ENCODE data around the gene SLC25A21. TPM values are rescaled to one million over a fixed set of nuclear protein-coding genes. Genes with fewer than 3 reads are reported as not detected.

SLC25A21 gene
- total RNA-seq, 4 donors from 2014 or later, result 0.67 to 2.1 (median 0.91) TPM

DNA sequence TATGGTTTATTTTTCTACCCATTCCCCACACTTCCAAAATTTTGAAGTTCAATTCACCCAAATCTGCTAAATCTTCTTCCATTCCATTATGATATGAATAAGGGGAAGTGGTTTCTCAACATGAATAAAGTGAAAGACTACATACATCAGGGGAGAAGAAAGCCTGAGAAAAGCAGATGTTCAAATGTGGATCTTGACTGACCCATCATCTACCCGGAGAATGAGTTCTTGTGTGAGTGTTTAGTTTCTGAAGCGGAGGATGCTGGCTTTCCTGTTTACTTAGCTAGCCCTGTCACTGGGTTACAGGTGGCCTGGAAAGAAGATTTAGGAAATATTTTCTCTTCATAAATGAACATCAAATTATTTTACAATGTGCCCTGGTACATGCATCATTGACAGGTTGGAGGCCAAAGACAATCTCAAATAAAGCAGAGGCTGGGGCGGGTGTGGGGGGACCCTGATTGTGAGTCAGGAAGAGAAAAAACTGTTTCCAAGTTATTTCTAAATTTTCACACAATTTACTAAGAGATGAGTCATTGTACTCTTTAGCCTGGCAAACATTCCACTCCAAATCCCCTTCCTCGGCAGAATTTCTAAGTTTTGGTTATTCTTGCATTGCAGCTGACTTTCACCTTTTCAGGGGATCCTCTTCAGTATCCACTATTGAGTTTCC, 135.6 kb downstream of the SLC25A21 start:
- intact Hi-C loops (cut with DNase I), result no loop called here
- H3K4me1 ChIP-seq, result peaks cover 0 to 9% (median 0%) of the 10 kb centered on the region in 3 donors
- H3K4me3 ChIP-seq, result no peak overlapping the region
- H3K36me3 ChIP-seq, result no peaks in the 10 kb centered on the region
- no peak for DNase-seq
- WGBS, 2 donors, result 48 to 60% methylated on average over 4 of the region's 4 CpGs
- no peak overlapping the region for H3K27ac ChIP-seq
- no peaks in the 10 kb centered on the region for H3K9me3 ChIP-seq
- no peaks in the 10 kb centered on the region for H3K27me3 ChIP-seq
- TF ChIP-seq, protein P1, sequence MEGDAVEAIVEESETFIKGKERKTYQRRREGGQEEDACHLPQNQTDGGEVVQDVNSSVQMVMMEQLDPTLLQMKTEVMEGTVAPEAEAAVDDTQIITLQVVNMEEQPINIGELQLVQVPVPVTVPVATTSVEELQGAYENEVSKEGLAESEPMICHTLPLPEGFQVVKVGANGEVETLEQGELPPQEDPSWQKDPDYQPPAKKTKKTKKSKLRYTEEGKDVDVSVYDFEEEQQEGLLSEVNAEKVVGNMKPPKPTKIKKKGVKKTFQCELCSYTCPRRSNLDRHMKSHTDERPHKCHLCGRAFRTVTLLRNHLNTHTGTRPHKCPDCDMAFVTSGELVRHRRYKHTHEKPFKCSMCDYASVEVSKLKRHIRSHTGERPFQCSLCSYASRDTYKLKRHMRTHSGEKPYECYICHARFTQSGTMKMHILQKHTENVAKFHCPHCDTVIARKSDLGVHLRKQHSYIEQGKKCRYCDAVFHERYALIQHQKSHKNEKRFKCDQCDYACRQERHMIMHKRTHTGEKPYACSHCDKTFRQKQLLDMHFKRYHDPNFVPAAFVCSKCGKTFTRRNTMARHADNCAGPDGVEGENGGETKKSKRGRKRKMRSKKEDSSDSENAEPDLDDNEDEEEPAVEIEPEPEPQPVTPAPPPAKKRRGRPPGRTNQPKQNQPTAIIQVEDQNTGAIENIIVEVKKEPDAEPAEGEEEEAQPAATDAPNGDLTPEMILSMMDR (IDR thresholded peaks at IDR 0.05), result no peak
- no peak for TF ChIP-seq POLR2A (IDR thresholded peaks at IDR 0.05)

DNA sequence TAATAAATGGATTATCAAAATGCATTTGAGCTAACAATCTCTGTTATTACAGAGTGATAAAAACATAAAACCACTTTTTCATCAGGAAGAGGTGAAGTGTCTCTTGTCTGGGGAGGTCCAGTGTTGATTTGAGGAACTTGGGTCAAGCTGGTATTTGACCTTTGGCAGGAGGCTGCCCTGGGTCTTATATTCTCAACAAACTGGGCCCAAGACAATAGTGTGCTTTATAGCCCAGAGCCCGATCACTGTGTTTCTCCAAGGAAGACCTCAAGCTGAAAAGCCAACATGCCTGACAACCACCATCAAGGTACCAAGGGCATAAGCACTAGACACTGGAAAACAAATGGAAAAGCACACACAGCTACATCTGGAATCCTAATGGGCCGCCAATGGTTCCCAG, 137.0 kb downstream of the SLC25A21 start:
- no peaks in the 10 kb centered on the region for H3K27me3 ChIP-seq
- H3K36me3 ChIP-seq, result no peaks in the 10 kb centered on the region
- no peak overlapping the region for H3K4me3 ChIP-seq
- peaks cover 0 to 9% (median 0%) of the 10 kb centered on the region in 3 donors for H3K4me1 ChIP-seq
- no peak for TF ChIP-seq POLR2A (IDR thresholded peaks at IDR 0.05)
- TF ChIP-seq, protein P1 (IDR thresholded peaks at IDR 0.05), result no peak
- no peak for DNase-seq
- intact Hi-C loops (cut with DNase I), result no loop called here
- H3K9me3 ChIP-seq, result no peaks in the 10 kb centered on the region
- WGBS, 2 donors, result 93 to 94% methylated on average over 2 of the region's 2 CpGs
- H3K27ac ChIP-seq, result no peak overlapping the region

DNA sequence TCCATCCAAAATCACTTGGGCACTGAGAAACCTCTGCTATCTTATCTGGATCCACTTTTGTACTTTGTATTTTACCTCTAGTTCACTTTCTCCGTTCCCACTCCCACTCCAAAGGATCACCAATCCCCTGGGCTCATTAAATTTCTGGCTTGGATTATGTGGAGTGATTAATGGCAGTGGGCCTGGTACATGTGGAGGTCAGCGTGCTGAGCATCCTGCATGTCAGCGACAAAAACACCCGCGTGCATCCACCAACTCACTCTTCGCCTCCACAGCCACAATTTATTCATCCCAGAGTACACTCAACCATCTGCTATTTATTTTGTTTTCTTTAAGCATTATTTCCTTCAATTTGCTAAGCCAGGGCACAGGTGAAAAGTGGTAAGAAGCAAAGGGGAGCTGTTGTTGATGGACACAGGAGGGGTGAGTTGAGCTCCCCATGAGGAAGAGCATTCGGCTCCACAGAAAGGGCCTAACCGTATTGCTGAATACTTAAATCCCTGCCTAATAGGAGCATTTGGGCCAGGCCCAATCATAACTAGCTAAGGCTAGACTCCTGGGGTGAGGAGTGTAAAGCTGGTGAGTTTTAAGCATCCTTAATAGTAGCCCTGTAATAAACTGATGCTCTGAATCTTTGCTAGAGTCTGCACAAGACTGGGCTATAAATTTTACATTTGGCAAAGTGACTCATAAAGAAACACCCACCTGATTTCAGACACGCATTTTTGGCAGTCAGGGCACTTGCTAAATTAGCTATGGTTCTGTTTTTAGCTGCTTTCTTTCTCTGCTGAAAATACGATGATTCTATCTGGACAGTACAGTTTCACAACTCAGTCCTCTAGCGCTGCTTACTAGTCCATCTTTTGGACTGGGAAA, 137.8 kb downstream of the SLC25A21 start:
- H3K9me3 ChIP-seq, result no peaks in the 10 kb centered on the region
- no peak overlapping the region for H3K4me3 ChIP-seq
- no peaks in the 10 kb centered on the region for H3K27me3 ChIP-seq
- TF ChIP-seq POLR2A (IDR thresholded peaks at IDR 0.05), result no peak
- TF ChIP-seq, protein P1 (IDR thresholded peaks at IDR 0.05), result no peak
- no peaks in the 10 kb centered on the region for H3K36me3 ChIP-seq
- H3K27ac ChIP-seq, result no peak overlapping the region
- peaks cover 0 to 9% (median 0%) of the 10 kb centered on the region in 3 donors for H3K4me1 ChIP-seq
- intact Hi-C loops (cut with DNase I), result no loop called here
- DNase-seq, result no peak
- WGBS, 2 donors, result 65 to 72% methylated on average over 11 of the region's 11 CpGs

DNA sequence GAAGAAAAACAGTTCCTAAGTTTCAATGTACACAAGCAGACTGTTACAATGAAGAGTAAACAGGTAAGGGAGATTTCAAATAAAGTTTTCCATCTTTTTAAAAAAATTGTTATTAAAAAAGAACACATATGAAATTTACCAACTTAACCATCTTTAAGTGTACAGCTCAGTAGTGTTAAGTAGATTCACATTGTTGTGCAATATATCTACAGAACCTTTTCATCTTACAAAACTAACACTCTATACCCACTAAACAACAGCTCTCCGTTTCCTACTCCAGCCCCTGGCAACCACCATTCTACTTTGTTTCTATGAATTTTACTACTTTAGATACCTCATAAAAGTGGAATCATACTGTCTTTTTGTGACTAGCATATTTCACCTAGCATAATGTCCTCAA, 139.5 kb downstream of the SLC25A21 start:
- no peak for TF ChIP-seq POLR2A (IDR thresholded peaks at IDR 0.05)
- TF ChIP-seq, protein P1 (IDR thresholded peaks at IDR 0.05), result no peak
- WGBS, 2 donors, result 80 to 96% methylated on average over 1 of the region's 1 CpG

More for the DNA sequence above, 139.5 kb downstream of the SLC25A21 start:
- no peaks in the 10 kb centered on the region for H3K27me3 ChIP-seq
- intact Hi-C loops (cut with DNase I), result no loop called here
- no peak overlapping the region for H3K4me3 ChIP-seq
- no peaks in the 10 kb centered on the region for H3K36me3 ChIP-seq
- DNase-seq, result no peak
- peaks cover 0 to 9% (median 0%) of the 10 kb centered on the region in 3 donors for H3K4me1 ChIP-seq
- H3K9me3 ChIP-seq, result no peaks in the 10 kb centered on the region
- H3K27ac ChIP-seq, result no peak overlapping the region

All from esophagus squamous epithelium (tissue), 5 donors.